H1 (cell line): Measurements from ENCODE around the gene SNED1. TPM values are rescaled to one million over a fixed set of nuclear protein-coding genes. Genes with fewer than 3 reads are reported as not detected.

Source experiments
- CTCF ChIA-PET: fragments of 300-600 bp; sonication (Branson Sonifier 250); formaldehyde crosslinking; loops from one replicate; lab custom pipeline; 2021; ENCODE audit not compliant: partially characterized antibody; lab: Charles Lee
- POLR2A ChIA-PET: fragments of 300-600 bp; sonication (Branson Sonifier 250); formaldehyde crosslinking; loops from one replicate; lab custom pipeline; 2021; ENCODE audit warnings: inconsistent platforms; ENCODE audit not compliant: partially characterized antibody; lab: Charles Lee
- DNase-seq, 2 experiments: peaks; one replicate each; pipeline versions ENCODE4 v3.0.0 to v3.0.0-alpha.2; 2010 to 2022; ENCODE audit warnings: low spot score in 2 of 2, low read depth in 1 of 2, mixed read lengths in 1 of 2
- FAIRE-seq: peaks from 2 replicates; lab custom pipeline; 2011; peaks lifted over from hg19 to GRCh38; lab: Jason Lieb, UNC
- H2AFZ ChIP-seq: 2 replicates; pipeline ENCODE4 v1.8.1; 2012; ENCODE audit warnings: low read length, inconsistent platforms
- H2AK5ac ChIP-seq: 2 replicates; pipeline ENCODE4 v1.6.1; 2013; ENCODE audit warnings: low read depth, low read length
- H2BK120ac ChIP-seq: replicated peaks from 2 replicates; pipeline ENCODE3; 2013; ENCODE audit warnings: low read depth, low read length, inconsistent platforms
- H2BK12ac ChIP-seq: 2 replicates; pipeline ENCODE4 v1.6.1; 2013; ENCODE audit warnings: low read depth, low read length
- H2BK15ac ChIP-seq: 2 replicates; pipeline ENCODE4 v1.6.1; 2013; ENCODE audit warnings: low read length
- H2BK20ac ChIP-seq: 2 replicates; pipeline ENCODE4 v1.6.1; 2013; ENCODE audit warnings: low read length
- H2BK5ac ChIP-seq: 2 replicates; pipeline ENCODE4 v1.6.1; 2013; ENCODE audit warnings: low read depth, low read length
- H3K14ac ChIP-seq: 2 replicates; pipeline ENCODE4 v1.6.1; 2013; ENCODE audit warnings: inconsistent platforms; ENCODE audit not compliant: insufficient read length
- H3K18ac ChIP-seq: 2 replicates; pipeline ENCODE4 v1.6.1; 2013; ENCODE audit warnings: low read length; ENCODE audit errors: extremely low read depth
- H3K23ac ChIP-seq: 2 replicates; pipeline ENCODE4 v1.6.1; 2013; ENCODE audit warnings: inconsistent platforms; ENCODE audit not compliant: insufficient read length
- H3K23me2 ChIP-seq: 2 replicates; pipeline ENCODE4 v1.6.1; 2013; ENCODE audit warnings: low read depth, low read length
- H3K27ac ChIP-seq: 2 replicates; pipeline ENCODE4 v1.6.1; 2011; ENCODE audit warnings: low read depth, low read length, inconsistent platforms
- H3K27me3 ChIP-seq, 4 experiments: replicated peaks in 1 of 4; 1 replicate in 1 of 4; 2 replicates in 3 of 4; pipeline versions ENCODE4 v1.6.1 to v1.8.1; 2011 to 2013; ENCODE audit warnings: low read length in 3 of 4, mild to moderate bottlenecking in 3 of 4, inconsistent platforms in 2 of 4, mixed read lengths in 2 of 4, moderate library complexity in 1 of 4; ENCODE audit not compliant: control insufficient read depth in 3 of 4, insufficient read depth in 3 of 4; ENCODE audit errors: extremely low read depth in 1 of 4
- H3K36me3 ChIP-seq, 4 experiments: 2 replicates each; pipeline versions ENCODE4 v1.6.1 to v1.8.1; 2011 to 2013; ENCODE audit warnings: mild to moderate bottlenecking in 4 of 4, low read length in 3 of 4, moderate library complexity in 2 of 4, control low read depth in 1 of 4, inconsistent platforms in 1 of 4; ENCODE audit not compliant: insufficient read depth in 4 of 4, control insufficient read depth in 2 of 4
- H3K4ac ChIP-seq: replicated peaks from 2 replicates; pipeline ENCODE3; 2013; ENCODE audit warnings: low read length, low read depth, mixed read lengths, inconsistent platforms; ENCODE audit not compliant: insufficient read length
- H3K4me1 ChIP-seq, 4 experiments: replicated peaks in 1 of 4; 1 replicate in 1 of 4; 2 replicates in 3 of 4; pipeline versions ENCODE4 v1.6.1 to v1.8.1; 2011 to 2013; ENCODE audit warnings: low read length in 3 of 4, inconsistent platforms in 2 of 4, mixed read lengths in 1 of 4; ENCODE audit not compliant: insufficient read depth in 4 of 4, control insufficient read depth in 3 of 4
- H3K4me2 ChIP-seq, 2 experiments: 2 replicates each; pipeline versions ENCODE4 v1.6.1 to v1.8.1; 2011 to 2013; ENCODE audit warnings: low read depth in 2 of 2, low read length in 2 of 2, control low read depth in 1 of 2, inconsistent platforms in 1 of 2, mild to moderate bottlenecking in 1 of 2; ENCODE audit not compliant: insufficient read depth in 1 of 2
- H3K4me3 ChIP-seq, 4 experiments: fragments of 200-600, 300-600 bp in 1 of 4; sonication (generic), shearing (Covaris generic), sonication (Bioruptor Twin) in 1 of 4; 2 replicates each; pipeline versions ENCODE4 v1.5.1 to v1.8.1; 2011 to 2016; ENCODE audit warnings: low read length in 4 of 4, low read depth in 3 of 4, control low read depth in 2 of 4, inconsistent platforms in 2 of 4, mild to moderate bottlenecking in 2 of 4, mixed read lengths in 1 of 4, moderate library complexity in 1 of 4; ENCODE audit not compliant: insufficient read depth in 2 of 4; ENCODE audit errors: extremely low read depth in 1 of 4
- H3K56ac ChIP-seq: replicated peaks from 2 replicates; pipeline ENCODE3; 2013; ENCODE audit warnings: low read depth, mild to moderate bottlenecking, mixed read lengths, low read length, inconsistent platforms; ENCODE audit not compliant: insufficient read length
- H3K79me1 ChIP-seq: 2 replicates; pipeline ENCODE4 v1.6.1; 2013; ENCODE audit warnings: low read depth, low read length, control low read depth
- H3K79me2 ChIP-seq, 2 experiments: 2 replicates each; pipeline versions ENCODE4 v1.6.1 to v1.8.1; 2012 to 2013; ENCODE audit warnings: low read length in 2 of 2, mild to moderate bottlenecking in 2 of 2, inconsistent platforms in 1 of 2; ENCODE audit not compliant: insufficient read depth in 2 of 2, control insufficient read depth in 1 of 2
- H3K9ac ChIP-seq, 4 experiments: replicated peaks in 1 of 4; 1 replicate in 1 of 4; 2 replicates in 3 of 4; pipeline versions ENCODE4 v1.6.1 to v1.8.1; 2011 to 2013; ENCODE audit warnings: low read depth in 3 of 4, low read length in 3 of 4, control low read depth in 2 of 4, mild to moderate bottlenecking in 2 of 4, moderate library complexity in 2 of 4, inconsistent platforms in 1 of 4; ENCODE audit errors: extremely low read depth in 1 of 4
- H3K9me3 ChIP-seq, 2 experiments: 2 replicates each; pipeline versions ENCODE4 v1.6.1 to v1.8.1; 2012 to 2013; ENCODE audit warnings: mild to moderate bottlenecking in 2 of 2, moderate library complexity in 2 of 2, control low read depth in 1 of 2, inconsistent platforms in 1 of 2, low read depth in 1 of 2, low read length in 1 of 2, mixed read lengths in 1 of 2; ENCODE audit not compliant: insufficient read depth in 2 of 2
- H4K20me1 ChIP-seq, 2 experiments: replicated peaks in 1 of 2; 2 replicates each; pipeline versions ENCODE3 to v1.8.1; 2011 to 2013; ENCODE audit warnings: inconsistent platforms in 2 of 2, low read length in 2 of 2, mild to moderate bottlenecking in 1 of 2; ENCODE audit not compliant: insufficient read depth in 2 of 2, control insufficient read depth in 1 of 2
- H4K5ac ChIP-seq: 2 replicates; pipeline ENCODE4 v1.6.1; 2013; ENCODE audit warnings: low read length, low read depth, mixed read lengths, inconsistent platforms; ENCODE audit not compliant: insufficient read length
- H4K8ac ChIP-seq: 2 replicates; pipeline ENCODE4 v1.8.0; 2013; ENCODE audit warnings: mild to moderate bottlenecking, moderate library complexity, low read length, inconsistent platforms; ENCODE audit not compliant: insufficient read depth; ENCODE audit errors: extremely low read depth
- H4K91ac ChIP-seq: replicated peaks from 2 replicates; pipeline ENCODE3; 2013; ENCODE audit warnings: low read length, mixed read lengths, inconsistent platforms; ENCODE audit not compliant: insufficient read length
- CHD2 ChIP-seq: IDR thresholded peaks from 2 replicates; pipeline ENCODE4 v1.6.1; 2012; ENCODE audit warnings: low read length, improper control_type of control experiment
- CTCF ChIP-seq, 3 experiments: IDR thresholded peaks; 1 replicate in 2 of 3; 2 replicates in 1 of 3; pipeline versions ENCODE4 v1.5.1 to v1.6.1; 2011; ENCODE audit warnings: low read length in 3 of 3, mild to moderate bottlenecking in 3 of 3, inconsistent platforms in 2 of 3, low read depth in 1 of 3, moderate library complexity in 1 of 3; ENCODE audit not compliant: insufficient read depth in 1 of 3; ENCODE audit errors: control extremely low read depth in 1 of 3
- HDAC2 ChIP-seq, 2 experiments: fragments of 300-600 bp in 1 of 2; sonication (generic) in 1 of 2; IDR thresholded peaks; 2 replicates each; pipeline ENCODE4 v1.6.1; 2011 to 2012; ENCODE audit warnings: low read depth in 2 of 2, low read length in 2 of 2, mild to moderate bottlenecking in 2 of 2, moderate library complexity in 2 of 2, borderline replicate concordance in 1 of 2, inconsistent platforms in 1 of 2
- RFX5 ChIP-seq: IDR thresholded peaks from 2 replicates; pipeline ENCODE4 v1.6.1; 2011; ENCODE audit warnings: low read depth, low read length, improper control_type of control experiment, borderline replicate concordance
- SRF ChIP-seq: IDR thresholded peaks from 2 replicates; pipeline ENCODE4 v1.6.1; 2011; ENCODE audit warnings: mild to moderate bottlenecking, low read depth, low read length, moderate library complexity
- TCF12 ChIP-seq: IDR thresholded peaks from 2 replicates; pipeline ENCODE4 v1.6.1; 2011; ENCODE audit warnings: low read depth, mild to moderate bottlenecking, low read length
- WGBS, 2 experiments: shearing (Covaris generic) in 1 of 2; methylation state at CpG; one replicate each; pipeline versions ENCODE4 v1.1.6 to v1.1.7; 2013 to 2015; ENCODE audit warnings: low lambda C conversion rate in 2 of 2, mixed read lengths in 2 of 2, inconsistent platforms in 1 of 2, low coverage in 1 of 2, missing lambda C conversion rate in 1 of 2; ENCODE audit not compliant: insufficient replicate concordance in 2 of 2, insufficient coverage in 1 of 2, insufficient read length in 1 of 2; ENCODE audit errors: extremely low coverage in 1 of 2, missing lambda C conversion rate in 1 of 2; 5-methylcytosine and 5-hydroxymethylcytosine counted together
- polyA plus RNA-seq, 7 experiments: library from polyadenylated mRNA; depleted of rRNA in 3 of 7; stranded (reverse) in 5 of 7; unstranded in 2 of 7; fragments of >200 nt in 5 of 7; fragments of 200-250 nt in 2 of 7; gene quantifications; 1 replicate in 5 of 7; 2 replicates in 1 of 7; 4 replicates in 1 of 7; pipeline versions ENCODE4 v1.2.1 to v1.2.3, GENCODE V29; 2011 to 2013; ENCODE audit warnings: missing spikeins in 2 of 7, mixed read lengths in 2 of 7
- total RNA-seq: library from RNA; stranded (reverse); fragmentation: NEBNext Ultra II Directional; extraction: Animal tissue kit (Norgen Biotek cat#: 25700); gene quantifications from 2 replicates; pipeline ENCODE4 v1.2.1, GENCODE V29; 2021
- TF ChIP-seq, protein P1 (sequence below): IDR thresholded peaks from 2 replicates; pipeline ENCODE4 v1.6.1; 2012; ENCODE audit warnings: low read length, inconsistent platforms

The SNED1 gene
- total and polyA plus RNA-seq, 2 of the 8 experiments (the other 6 are each of a cell fraction or from before 2014, with no cell fraction given), result 1.9 TPM

DNA sequence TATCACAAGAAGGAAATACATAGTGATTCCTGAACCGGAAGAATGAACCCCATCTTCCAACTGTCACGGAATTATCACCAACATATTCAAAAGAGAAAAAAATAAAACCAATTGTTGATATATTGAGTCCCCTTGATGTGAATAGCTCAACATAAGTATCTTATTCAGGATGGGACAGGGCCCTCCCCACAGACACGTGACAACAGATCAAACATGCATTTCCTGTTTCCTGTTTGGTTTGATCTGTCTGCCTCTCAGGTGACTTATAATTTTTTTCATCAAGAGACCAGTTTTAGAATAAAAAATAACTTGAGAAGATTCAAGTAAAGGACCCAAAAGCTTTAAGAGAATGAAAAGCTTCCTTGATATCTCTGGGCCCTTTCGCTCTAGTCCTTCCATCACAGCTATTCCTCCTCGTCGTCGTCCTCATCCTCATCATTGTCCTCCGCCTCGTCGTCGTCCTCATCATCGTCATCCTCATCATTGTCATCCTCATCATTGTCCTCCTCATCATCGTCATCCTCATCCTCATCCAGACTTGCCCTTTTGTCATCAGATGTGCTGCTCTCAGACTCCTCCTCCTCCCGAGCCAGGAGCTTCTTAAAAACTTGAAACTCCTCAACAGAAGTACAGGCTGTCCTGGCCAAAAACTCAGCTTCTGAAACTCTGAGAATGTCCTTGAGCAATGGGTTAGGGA, 97.3 kb downstream of the SNED1 start:
- peaks cover 15 to 39% (median 32%) of the 10 kb centered on the region in 4 experiments for H3K36me3 ChIP-seq
- peaks cover 0 to 25% of the 10 kb centered on the region in 2 experiments; a peak in 2 of 4 replicates for H3K79me2 ChIP-seq
- no peak overlapping the region for H3K23ac ChIP-seq
- no peak overlapping the region for H3K14ac ChIP-seq
- no peaks in the 10 kb centered on the region for H3K23me2 ChIP-seq
- no peak overlapping the region for H2BK20ac ChIP-seq
- H2BK5ac ChIP-seq, result no peak overlapping the region; the same call in 1 of the 2 replicates
- POLR2A ChIA-PET, result interaction anchor here (0.7 to 1.4 kb wide), 3 partner anchors 9 to 15 kb away, joined by 3 to 5 read pairs (median 4); no protein-coding TSS in a partner anchor
- no peak overlapping the region for H4K91ac ChIP-seq
- H3K27me3 ChIP-seq, result no peaks in the 10 kb centered on the region
- H4K20me1 ChIP-seq, result peaks cover 0 to 9% of the 10 kb centered on the region in 2 experiments
- H3K4me2 ChIP-seq, result no peak overlapping the region
- no peak overlapping the region for H4K5ac ChIP-seq
- H3K4me1 ChIP-seq, result peaks cover 0 to 12% (median 6%) of the 10 kb centered on the region in 4 experiments; a peak in 5 of 7 replicates
- H2AK5ac ChIP-seq, result no peak overlapping the region; the same call in 1 of the 2 replicates
- H3K18ac ChIP-seq, result no peak overlapping the region
- H3K9ac ChIP-seq, result no peak overlapping the region; a peak in 1 of 7 replicates
- H3K4ac ChIP-seq, result no peak overlapping the region
- H3K4me3 ChIP-seq, result no peak overlapping the region
- H4K8ac ChIP-seq, result no peak overlapping the region
- FAIRE-seq (no peak), DNase-seq (no peak)
- no peaks in the 10 kb centered on the region for H3K9me3 ChIP-seq
- H3K56ac ChIP-seq, result no peak overlapping the region
- no peak overlapping the region for H2BK12ac ChIP-seq
- H2BK120ac ChIP-seq, result no peak overlapping the region
- H3K79me1 ChIP-seq, result peaks cover 2% of the 10 kb centered on the region; the same call in 1 of the 2 replicates
- 93 to 100% methylated on average over 9 to 14 of the region's 14 CpGs for WGBS, 2 experiments
- H2AFZ ChIP-seq, result no peak overlapping the region
- H3K27ac ChIP-seq, result no peak overlapping the region
- H2BK15ac ChIP-seq, result no peak overlapping the region
- CTCF ChIA-PET, result interaction anchor here (0.9 kb wide), 1 partner anchor 18 kb away, joined by 3 read pairs; no protein-coding TSS in a partner anchor
- no peak for TF ChIP-seq RFX5
- no peak for TF ChIP-seq CHD2
- no peak for TF ChIP-seq CTCF (IDR thresholded peaks at IDR 0.05; ENCODE audit: control extremely low read depth in 1 of 3, insufficient read depth in 1 of 3, low read depth in 1 of 3, low read length in 3 of 3)
- no peak for TF ChIP-seq HDAC2 (IDR thresholded peaks at IDR 0.05; ENCODE audit: borderline replicate concordance in 1 of 2, low read depth in 2 of 2, low read length in 2 of 2)
- TF ChIP-seq, protein P1, sequence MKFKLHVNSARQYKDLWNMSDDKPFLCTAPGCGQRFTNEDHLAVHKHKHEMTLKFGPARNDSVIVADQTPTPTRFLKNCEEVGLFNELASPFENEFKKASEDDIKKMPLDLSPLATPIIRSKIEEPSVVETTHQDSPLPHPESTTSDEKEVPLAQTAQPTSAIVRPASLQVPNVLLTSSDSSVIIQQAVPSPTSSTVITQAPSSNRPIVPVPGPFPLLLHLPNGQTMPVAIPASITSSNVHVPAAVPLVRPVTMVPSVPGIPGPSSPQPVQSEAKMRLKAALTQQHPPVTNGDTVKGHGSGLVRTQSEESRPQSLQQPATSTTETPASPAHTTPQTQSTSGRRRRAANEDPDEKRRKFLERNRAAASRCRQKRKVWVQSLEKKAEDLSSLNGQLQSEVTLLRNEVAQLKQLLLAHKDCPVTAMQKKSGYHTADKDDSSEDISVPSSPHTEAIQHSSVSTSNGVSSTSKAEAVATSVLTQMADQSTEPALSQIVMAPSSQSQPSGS, result no peak
- no peak for TF ChIP-seq TCF12
- TF ChIP-seq SRF, result no peak
